Activated CD8-positive, alpha-beta memory T cell treated with anti-CD3 and anti-CD28 coated beads for 24 hours (primary cell): ENCODE data around the gene GSAP.
A peak's percentile ranks its signal among the peaks of the same experiment; 100 is the strongest.
"Not testable (repeated sequence)": the region's sequence is repeated elsewhere in the genome, so short reads cannot be mapped to it uniquely, and the experiment has no call there.

Experiments
- DNase-seq: peaks from one replicate; pipeline ENCODE4 v3.0.0-alpha.2; 2020

The GSAP gene

GRCh38 chr7:77415823-77416620 is at the start of gene GSAP:
Gene GSAP (minus strand): TSS chr7:77416349. CDS start chr7:77416321, 28 bp downstream.
- DNase-seq: peak; percentile 78

GRCh38 chr7:77465256-77465655 is 49.1 kb upstream of the GSAP start:
- DNase-seq: no peak

- no peak for DNase-seq
Measured at GRCh38 chr7:77464589-77464988, 48.4 kb upstream of the GSAP start.

GRCh38 chr7:77463632-77464031 is 47.5 kb upstream of the GSAP start:
- not testable (repeated sequence) for DNase-seq

GRCh38 chr7:77461842-77462241 is 45.7 kb upstream of the GSAP start:
- no peak for DNase-seq

GRCh38 chr7:77461246-77461645 is 45.1 kb upstream of the GSAP start:
- DNase-seq: no peak

GRCh38 chr7:77460057-77460486 is 43.9 kb upstream of the GSAP start:
- DNase-seq: no peak

- no peak for DNase-seq
Measured at GRCh38 chr7:77459311-77459726, 43.2 kb upstream of the GSAP start.

- DNase-seq: no peak
Measured at GRCh38 chr7:77458786-77459185, 42.6 kb upstream of the GSAP start.

GRCh38 chr7:77457779-77458178 is 41.6 kb upstream of the GSAP start:
- DNase-seq: no peak

GRCh38 chr7:77456696-77457095 is 40.5 kb upstream of the GSAP start:
- DNase-seq: no peak

- no peak for DNase-seq
Measured at GRCh38 chr7:77455321-77455720, 39.2 kb upstream of the GSAP start.

GRCh38 chr7:77454802-77455201 is 38.7 kb upstream of the GSAP start:
- no peak for DNase-seq

GRCh38 chr7:77453531-77453930 is 37.4 kb upstream of the GSAP start:
- no peak for DNase-seq

- DNase-seq: not testable (repeated sequence)
Measured at GRCh38 chr7:77451950-77452349, 35.8 kb upstream of the GSAP start.

GRCh38 chr7:77450613-77451012 is 34.5 kb upstream of the GSAP start:
- DNase-seq: no peak

- no peak for DNase-seq
Measured at GRCh38 chr7:77450054-77450453, 33.9 kb upstream of the GSAP start.

GRCh38 chr7:77447616-77448015 is 31.5 kb upstream of the GSAP start:
- no peak for DNase-seq

- no peak for DNase-seq
Measured at GRCh38 chr7:77444123-77444522, 28.0 kb upstream of the GSAP start.

GRCh38 chr7:77443042-77443441 is 26.9 kb upstream of the GSAP start:
- DNase-seq: no peak

- no peak for DNase-seq
Measured at GRCh38 chr7:77442636-77443035, 26.5 kb upstream of the GSAP start.

- no peak for DNase-seq
Measured at GRCh38 chr7:77441046-77441445, 24.9 kb upstream of the GSAP start.

GRCh38 chr7:77439572-77439971 is 23.4 kb upstream of the GSAP start:
- no peak for DNase-seq

- DNase-seq: no peak
Measured at GRCh38 chr7:77438131-77438530, 22.0 kb upstream of the GSAP start.
